PC-3 (cell line): ENCODE measurements around the gene MAML2. TPM values are rescaled to one million over a fixed set of nuclear protein-coding genes. Genes with fewer than 3 reads are reported as not detected.

Experiments
- ATAC-seq: fragments of 200-7000 bp; cut with Tn5 transposase; 2 replicates; pipeline ENCODE4 v1.9.1; 2020; ENCODE audit warnings: mild to moderate bottlenecking, moderate library complexity
- BruUV-seq: library from RNA; stranded (reverse); fragments of 400-500 nt; replicated peaks from 2 replicates; lab custom pipeline; 2021; lab: Mats Ljungman, UMichigan
- CTCF ChIA-PET: fragments of 300-600 bp; sonication (Branson Sonifier 250); formaldehyde crosslinking; loops from one replicate; lab custom pipeline; 2022; ENCODE audit warnings: antibody characterized with exemption; lab: Charles Lee
- POLR2A ChIA-PET: fragments of 300-600 bp; sonication (Branson Sonifier 250); formaldehyde crosslinking; loops from one replicate; lab custom pipeline; 2022; ENCODE audit warnings: antibody characterized with exemption; ENCODE audit not compliant: unreplicated experiment; lab: Charles Lee
- DNase-seq: peaks from one replicate; pipeline ENCODE4 v3.0.0-alpha.2; 2015
- H2AFZ ChIP-seq: fragments of 300-600 bp; sonication (generic); 2 replicates; pipeline ENCODE4 v1.6.0; 2016; ENCODE audit warnings: antibody characterized with exemption, low read length
- H3F3A ChIP-seq: fragments of 300-600 bp; sonication (generic); one replicate; pipeline ENCODE4 v1.6.0; 2017; ENCODE audit warnings: antibody characterized with exemption, low read length, control low read depth, mild to moderate bottlenecking; ENCODE audit not compliant: unreplicated experiment
- H3K27ac ChIP-seq: fragments of 300-600 bp; sonication (generic); 2 replicates; pipeline ENCODE4 v1.5.1; 2016; ENCODE audit warnings: mild to moderate bottlenecking, low read length
- H3K27me3 ChIP-seq: fragments of 300-600 bp; sonication (generic); 2 replicates; pipeline ENCODE4 v1.6.1; 2016; ENCODE audit warnings: low read length, mixed read lengths
- H3K36me3 ChIP-seq: fragments of 300-600 bp; sonication (generic); 2 replicates; pipeline ENCODE4 v1.6.1; 2016; ENCODE audit warnings: low read depth, mixed run types, low read length, mixed read lengths
- H3K4me1 ChIP-seq: fragments of 300-600 bp; sonication (generic); 2 replicates; pipeline ENCODE4 v1.5.1; 2016; ENCODE audit warnings: low read length; ENCODE audit not compliant: insufficient read depth
- H3K4me2 ChIP-seq: fragments of 300-600 bp; sonication (generic); 2 replicates; pipeline ENCODE4 v1.6.0; 2016; ENCODE audit warnings: low read length
- H3K4me3 ChIP-seq: fragments of 300-600 bp; sonication (generic); 2 replicates; pipeline ENCODE4 v1.5.1; 2016; ENCODE audit warnings: mild to moderate bottlenecking, low read length, mixed read lengths
- H3K79me2 ChIP-seq: fragments of 300-600 bp; sonication (generic); 2 replicates; pipeline ENCODE4 v1.6.1; 2017; ENCODE audit warnings: low read length, mixed read lengths
- H3K9ac ChIP-seq: fragments of 300-600 bp; sonication (generic); 2 replicates; pipeline ENCODE4 v1.6.0; 2016; ENCODE audit warnings: mild to moderate bottlenecking, low read length
- H3K9me2 ChIP-seq: fragments of 300-600 bp; sonication (generic); replicated peaks from 2 replicates; pipeline ENCODE4 v1.6.1; 2016; ENCODE audit warnings: mixed run types, low read length, mixed read lengths
- H3K9me3 ChIP-seq: fragments of 300-600 bp; sonication (generic); 2 replicates; pipeline ENCODE4 v1.6.1; 2016; ENCODE audit warnings: low read length, mixed read lengths
- H4K20me1 ChIP-seq: fragments of 300-600 bp; sonication (generic); 2 replicates; pipeline ENCODE4 v1.6.1; 2016; ENCODE audit warnings: low read length, mixed read lengths
- EZH2 ChIP-seq: fragments of 300-600 bp; sonication (generic); IDR thresholded peaks from one replicate; pipeline ENCODE4 v1.6.1; 2017; ENCODE audit warnings: antibody characterized with exemption, mild to moderate bottlenecking, low read length; ENCODE audit not compliant: unreplicated experiment
- EZH2phosphoT487 ChIP-seq: fragments of 300-600 bp; sonication (generic); IDR thresholded peaks from 2 replicates; pipeline ENCODE4 v1.6.1; 2018; ENCODE audit warnings: mild to moderate bottlenecking, antibody characterized with exemption, low read length, borderline replicate concordance
- intact Hi-C: fragments of 100-400 bp; cut with micrococcal nuclease; formaldehyde crosslinking; loops from 2 replicates; pipeline ENCODE4 v1.9.0; 2023
- total RNA-seq: library from RNA; depleted of rRNA; stranded (reverse); fragments of >200 nt; gene quantifications from 2 replicates; pipeline ENCODE4 v1.2.3, GENCODE V29; 2014
- TF ChIP-seq, protein P1 (sequence below): fragments of 300-600 bp; sonication (generic); conservative IDR thresholded peaks from 2 replicates; pipeline ENCODE4 v1.5.1; 2017; ENCODE audit warnings: antibody characterized with exemption, low read depth, mild to moderate bottlenecking, low read length

Gene MAML2
- total RNA-seq, 1 experiment from 2014 or later = 10.9 TPM

- H3F3A ChIP-seq = no peaks in the 10 kb centered on the region
- no peaks in the 10 kb centered on the region for H3K36me3 ChIP-seq
- no peaks in the 10 kb centered on the region for H3K27me3 ChIP-seq
- no TSS peak for BruUV-seq
- intact Hi-C loops = loop anchor here (1.0 to 10.0 kb wide), 4 partner anchors 89 to 337 kb away; partner anchors contain the start of gene MAML2
- peak overlapping the region; percentile 54 for H3K27ac ChIP-seq
- no peaks in the 10 kb centered on the region for H3K9me2 ChIP-seq
- H2AFZ ChIP-seq = no peak overlapping the region
- peak; percentile 66 for ATAC-seq
- DNase-seq = peak; percentile 83
- no peak overlapping the region for H3K4me3 ChIP-seq
- POLR2A ChIA-PET = interaction anchor here (0.5 to 1.0 kb wide), 5 partner anchors 52 to 287 kb away, joined by 3 to 14 read pairs (median 3); partner anchors contain the start of gene MAML2
- peak overlapping the region; percentile 46 for H3K4me2 ChIP-seq
- CTCF ChIA-PET = interaction anchor here (0.6 to 2.1 kb wide), 11 partner anchors 22 to 338 kb away, joined by 3 to 30 read pairs (median 4); partner anchors contain the start of gene MAML2
- H3K9ac ChIP-seq = peak overlapping the region; percentile 11; the same call in 1 of the 2 replicates
- peaks cover 45% of the 10 kb centered on the region for H3K4me1 ChIP-seq
- H4K20me1 ChIP-seq = no peaks in the 10 kb centered on the region
- TF ChIP-seq, protein P1, sequence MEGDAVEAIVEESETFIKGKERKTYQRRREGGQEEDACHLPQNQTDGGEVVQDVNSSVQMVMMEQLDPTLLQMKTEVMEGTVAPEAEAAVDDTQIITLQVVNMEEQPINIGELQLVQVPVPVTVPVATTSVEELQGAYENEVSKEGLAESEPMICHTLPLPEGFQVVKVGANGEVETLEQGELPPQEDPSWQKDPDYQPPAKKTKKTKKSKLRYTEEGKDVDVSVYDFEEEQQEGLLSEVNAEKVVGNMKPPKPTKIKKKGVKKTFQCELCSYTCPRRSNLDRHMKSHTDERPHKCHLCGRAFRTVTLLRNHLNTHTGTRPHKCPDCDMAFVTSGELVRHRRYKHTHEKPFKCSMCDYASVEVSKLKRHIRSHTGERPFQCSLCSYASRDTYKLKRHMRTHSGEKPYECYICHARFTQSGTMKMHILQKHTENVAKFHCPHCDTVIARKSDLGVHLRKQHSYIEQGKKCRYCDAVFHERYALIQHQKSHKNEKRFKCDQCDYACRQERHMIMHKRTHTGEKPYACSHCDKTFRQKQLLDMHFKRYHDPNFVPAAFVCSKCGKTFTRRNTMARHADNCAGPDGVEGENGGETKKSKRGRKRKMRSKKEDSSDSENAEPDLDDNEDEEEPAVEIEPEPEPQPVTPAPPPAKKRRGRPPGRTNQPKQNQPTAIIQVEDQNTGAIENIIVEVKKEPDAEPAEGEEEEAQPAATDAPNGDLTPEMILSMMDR = no peak
- TF ChIP-seq EZH2 (no peak), EZH2phosphoT487 (no peak)
- no peaks in the 10 kb centered on the region for H3K79me2 ChIP-seq
- no peaks in the 10 kb centered on the region for H3K9me3 ChIP-seq
Observed at GRCh38 chr11:96055706-96056387, 287.1 kb downstream of the MAML2 start.

DNA sequence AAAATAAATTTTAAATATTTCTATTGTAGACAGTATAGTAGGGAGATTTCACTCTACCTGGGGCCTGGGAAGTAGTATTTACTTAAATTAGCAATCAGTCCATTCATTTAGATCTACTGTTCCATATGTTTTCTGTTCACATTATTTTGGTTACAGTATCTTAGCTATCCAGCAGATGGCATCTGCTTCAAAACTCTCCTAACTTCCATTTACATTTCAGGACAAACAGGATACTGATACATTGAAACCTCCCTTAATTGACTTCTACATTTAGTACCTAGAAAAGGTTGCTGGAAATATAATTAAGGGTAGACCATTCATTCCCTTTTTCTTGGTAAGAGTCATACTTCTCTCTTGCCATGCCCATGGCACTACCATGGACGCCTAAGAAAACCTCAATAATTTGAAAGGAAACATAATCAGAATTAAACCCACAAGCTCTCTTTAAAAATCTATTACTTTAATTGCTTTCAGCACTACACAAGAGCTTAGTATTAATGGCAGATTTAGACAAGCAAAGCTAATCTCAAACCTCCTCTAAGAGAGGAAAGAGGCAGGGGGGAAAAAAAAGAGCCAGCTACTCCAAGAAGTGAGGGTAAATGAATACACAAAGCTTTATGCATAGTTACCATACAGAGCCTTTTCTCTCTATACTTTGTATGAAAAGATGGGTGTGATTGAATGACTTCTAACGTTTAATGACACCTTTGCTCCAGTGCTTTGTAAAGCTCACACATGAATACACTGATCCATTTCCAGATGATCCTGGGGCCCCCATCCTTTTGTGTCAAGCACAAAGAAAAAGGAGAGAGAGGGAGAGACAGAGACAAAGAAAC, 287.9 kb downstream of the MAML2 start:
- Histone ChIP-seq H3K36me3 (no peaks in the 10 kb centered on the region), H3K79me2 (no peaks in the 10 kb centered on the region), H3K27me3 (no peaks in the 10 kb centered on the region), H3K4me2 (peak overlapping the region; percentile 46), H3K9ac (peak overlapping the region; percentile 11; the same call in 1 of the 2 replicates), H3K4me1 (peaks cover 45% of the 10 kb centered on the region), H4K20me1 (no peaks in the 10 kb centered on the region), H2AFZ (no peak overlapping the region), H3K9me3 (no peaks in the 10 kb centered on the region), H3K9me2 (no peaks in the 10 kb centered on the region), H3K4me3 (no peak overlapping the region), H3K27ac (peak overlapping the region; percentile 54), H3F3A (no peaks in the 10 kb centered on the region)
- POLR2A ChIA-PET = interaction anchor here (0.5 to 0.7 kb wide), 6 partner anchors 21 to 287 kb away, joined by 3 to 4 read pairs (median 3); no protein-coding TSS in a partner anchor
- CTCF ChIA-PET = interaction anchor here (0.6 to 2.1 kb wide), 7 partner anchors 51 to 339 kb away, joined by 3 to 30 read pairs (median 4); partner anchors contain the start of gene MAML2
- TF ChIP-seq, protein P1 = peak; percentile 86
- TF ChIP-seq EZH2phosphoT487 = no peak
- no peak for TF ChIP-seq EZH2
- intact Hi-C loops = loop anchor here (1.0 to 10.0 kb wide), 4 partner anchors 90 to 338 kb away; partner anchors contain the start of gene MAML2
- DNase-seq = peak; percentile 77
- no TSS peak for BruUV-seq
- ATAC-seq = peak; percentile 62
